Measurements from ENCODE around the gene TMEM132A.

The TMEM132A gene

GRCh38 chr11:60922906-60923305 is 1.4 kb upstream of the TMEM132A start:
- no peak for DNase-seq

DNA sequence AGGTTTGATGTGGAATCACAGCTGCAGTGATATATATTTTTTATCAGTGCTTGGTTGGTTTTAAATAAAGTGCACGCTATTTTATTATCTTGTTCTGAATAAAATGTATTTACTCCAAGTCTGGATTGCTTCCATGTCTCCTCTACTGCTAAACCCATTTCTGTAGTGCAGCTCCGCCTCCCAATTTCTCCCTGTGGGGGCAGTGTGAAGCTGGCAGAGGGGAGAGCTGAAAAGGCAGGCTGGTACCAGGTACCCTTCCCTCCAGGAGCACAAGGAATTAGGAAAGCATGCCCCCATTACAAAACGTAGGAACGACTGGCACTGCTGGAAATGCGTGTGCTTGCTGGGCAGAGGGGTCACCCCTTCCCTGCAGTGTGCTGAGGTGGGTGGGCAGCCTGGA is 934 bp upstream of the TMEM132A start:
- DNase-seq: no peak

GRCh38 chr11:60923800-60924109 is 505 bp upstream of the TMEM132A start:
- no peak for DNase-seq

GRCh38 chr11:60924906-60925853 is 920 bp downstream of the TMEM132A start:
- DNase-seq: no peak

- DNase-seq: no peak
Observed at GRCh38 chr11:60925868-60926267, 1.6 kb downstream of the TMEM132A start.

DNA sequence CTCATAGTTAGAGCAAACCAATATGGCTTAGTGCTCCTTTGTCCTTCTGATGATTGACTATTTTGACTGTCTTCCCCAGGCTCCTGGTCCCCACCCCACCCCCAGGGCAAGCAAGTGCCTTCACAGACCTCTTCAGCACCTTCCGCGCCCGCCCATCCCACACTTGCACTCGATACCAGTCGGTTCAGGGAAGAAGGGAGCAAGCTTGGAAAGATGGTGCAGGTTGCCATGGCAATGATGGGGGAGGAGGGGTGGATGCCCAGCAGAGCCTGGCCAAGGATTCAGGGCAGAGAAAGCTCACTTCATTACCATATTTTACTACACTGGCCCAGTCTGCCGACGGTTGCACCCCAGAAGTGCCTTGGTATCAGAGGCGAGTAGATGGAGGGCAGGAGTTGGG is 2.2 kb downstream of the TMEM132A start:
- DNase-seq: no peak

GRCh38 chr11:60927061-60927592 is 2.9 kb downstream of the TMEM132A start:
- no peak for DNase-seq

DNA sequence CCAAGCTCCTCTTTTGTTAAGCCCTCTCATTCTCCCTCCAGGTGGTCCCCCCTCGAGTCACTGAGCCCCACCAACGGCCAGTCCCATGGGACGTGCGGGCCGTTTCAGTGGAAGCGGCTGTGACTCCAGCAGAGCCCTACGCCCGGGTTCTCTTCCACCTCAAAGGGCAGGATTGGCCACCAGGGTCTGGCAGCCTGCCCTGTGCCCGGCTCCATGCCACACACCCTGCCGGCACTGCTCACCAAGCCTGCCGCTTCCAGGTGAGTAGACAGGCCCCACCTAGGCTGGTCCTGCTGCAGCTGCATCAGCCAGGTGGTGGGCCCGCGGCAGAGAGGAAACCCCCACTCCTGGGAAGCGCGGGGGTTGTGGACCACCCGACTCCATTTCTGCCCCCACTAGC is 3.3 kb downstream of the TMEM132A start:
- no peak for DNase-seq

- DNase-seq: no peak
Observed at GRCh38 chr11:60928563-60929001, 4.3 kb downstream of the TMEM132A start.

DNA sequence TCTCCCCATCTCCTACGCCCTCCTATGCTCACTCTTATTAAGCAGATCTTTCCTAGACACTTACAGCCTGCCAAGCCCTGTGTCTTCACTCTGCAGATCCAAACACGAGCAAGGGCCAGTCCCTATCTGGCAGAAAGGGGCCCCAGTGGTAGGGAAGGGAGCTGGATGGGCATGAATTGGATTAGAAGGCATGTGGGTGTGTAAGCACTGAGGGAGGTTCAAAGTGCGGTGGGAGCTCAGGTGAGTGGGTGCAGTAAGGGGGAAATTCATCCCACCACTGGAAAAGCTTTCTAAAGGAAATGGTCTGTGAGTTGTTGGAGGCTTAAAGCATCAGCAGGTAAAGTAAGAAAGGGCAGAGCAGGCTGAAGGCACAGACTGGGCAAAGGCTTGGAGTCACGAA is 5.5 kb downstream of the TMEM132A start:
- DNase-seq: no peak

- DNase-seq: no peak
Observed at GRCh38 chr11:60930394-60930793, 6.1 kb downstream of the TMEM132A start.

- DNase-seq: no peak
Observed at GRCh38 chr11:60931917-60932316, 7.7 kb downstream of the TMEM132A start.

DNA sequence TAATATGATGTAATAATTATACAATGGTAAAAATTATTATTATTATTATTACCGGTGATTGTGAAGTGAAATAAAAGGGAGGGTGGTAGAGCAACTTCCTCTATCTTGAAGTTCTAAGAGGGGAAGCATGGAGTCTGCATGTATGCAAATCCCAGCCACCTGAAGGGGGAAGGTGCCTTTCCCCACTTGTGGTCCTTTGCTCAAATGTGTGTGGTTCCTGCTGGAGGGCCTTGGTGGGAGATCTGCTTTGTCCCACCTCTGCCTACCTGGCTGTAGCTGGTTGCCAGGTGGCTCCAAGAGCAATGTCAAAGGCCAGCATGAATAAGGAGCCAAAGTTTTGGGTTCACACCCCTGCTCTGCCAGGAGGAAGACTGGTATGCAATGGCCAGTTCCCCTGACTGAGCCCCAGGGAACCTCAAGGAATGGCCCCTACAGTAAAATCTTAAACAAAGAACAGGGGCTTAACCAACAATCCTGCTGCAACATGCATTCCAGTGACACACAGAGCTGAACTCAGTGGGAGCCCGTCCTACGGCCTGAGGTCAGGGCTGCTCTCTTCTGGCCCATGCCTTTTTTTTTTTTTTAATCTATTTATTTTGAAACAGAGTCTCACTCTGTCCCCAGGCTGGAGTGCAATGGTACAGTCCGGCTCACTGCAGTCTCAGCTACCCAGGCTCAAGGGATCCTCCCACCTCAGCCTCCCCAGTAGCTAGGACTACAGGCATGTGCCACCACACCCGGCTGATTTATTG is 8.5 kb downstream of the TMEM132A start:
- no peak for DNase-seq

GRCh38 chr11:60933416-60934123 is 9.3 kb downstream of the TMEM132A start:
- no peak for DNase-seq

- no peak for DNase-seq
Observed at GRCh38 chr11:60934124-60934789, 10.0 kb downstream of the TMEM132A start.

GRCh38 chr11:60934790-60935605 is 10.7 kb downstream of the TMEM132A start:
- DNase-seq: no peak

GRCh38 chr11:60935676-60936442 is 11.6 kb downstream of the TMEM132A start:
- no peak for DNase-seq

- DNase-seq: no peak
Observed at GRCh38 chr11:60936467-60937143, 12.3 kb downstream of the TMEM132A start.

- DNase-seq: no peak
Observed at GRCh38 chr11:60937144-60937527, 12.9 kb downstream of the TMEM132A start.

GRCh38 chr11:60937811-60938210 is 13.6 kb downstream of the TMEM132A start:
- DNase-seq: no peak

Data from activated gamma-delta T cell (primary cell).